Measurements from ENCODE around the gene ATP6V0E2.

Gene ATP6V0E2

GRCh38 chr7:149846436-149847046 lies 27.2 kb upstream of the ATP6V0E2 start:
- H3K4me2 ChIP-seq (ENCODE audit: low read length) = peak overlapping the region; percentile 39
- no peaks in the 10 kb centered on the region; the same call in 1 of the 2 replicates for H4K20me1 ChIP-seq (ENCODE audit: insufficient read depth, low read length)
- no peaks in the 10 kb centered on the region for H3K79me2 ChIP-seq (ENCODE audit: low read length)
- H3K4me3 ChIP-seq (ENCODE audit: low read length) = no peak overlapping the region
- H3K9me3 ChIP-seq (ENCODE audit: insufficient read depth, low read length) = no peaks in the 10 kb centered on the region
- no peak overlapping the region for H3K9ac ChIP-seq (ENCODE audit: low read length)
- no peaks in the 10 kb centered on the region for H3K36me3 ChIP-seq (replicated peaks; ENCODE audit: low read depth, low read length)
- no peak overlapping the region for H2AFZ ChIP-seq (ENCODE audit: low read depth, low read length)
- peaks cover 18% of the 10 kb centered on the region for H3K4me1 ChIP-seq (ENCODE audit: low read length)
- peaks cover 11% of the 10 kb centered on the region for H3K27me3 ChIP-seq (ENCODE audit: low read depth, low read length)
- TF ChIP-seq CTCF (IDR thresholded peaks at IDR 0.05; ENCODE audit: low read depth, low read length) (no peak), EZH2phosphoT487 (IDR thresholded peaks at IDR 0.05; ENCODE audit: low read depth) (no peak)
- peak overlapping the region; percentile 4; the same call in 1 of the 2 replicates for H3K27ac ChIP-seq (ENCODE audit: low read length)

- no peak overlapping the region for H2AFZ ChIP-seq (ENCODE audit: low read depth, low read length)
- H3K79me2 ChIP-seq (ENCODE audit: low read length) = no peaks in the 10 kb centered on the region
- H3K4me2 ChIP-seq (ENCODE audit: low read length) = no peak overlapping the region
- peaks cover 18% of the 10 kb centered on the region for H3K4me1 ChIP-seq (ENCODE audit: low read length)
- H3K27me3 ChIP-seq (ENCODE audit: low read depth, low read length) = no peaks in the 10 kb centered on the region
- no peak overlapping the region for H3K27ac ChIP-seq (ENCODE audit: low read length)
- H3K36me3 ChIP-seq (replicated peaks; ENCODE audit: low read depth, low read length) = no peaks in the 10 kb centered on the region
- no peak overlapping the region for H3K9ac ChIP-seq (ENCODE audit: low read length)
- H4K20me1 ChIP-seq (ENCODE audit: insufficient read depth, low read length) = no peaks in the 10 kb centered on the region; the same call in 1 of the 2 replicates
- no peaks in the 10 kb centered on the region for H3K9me3 ChIP-seq (ENCODE audit: insufficient read depth, low read length)
- H3K4me3 ChIP-seq (ENCODE audit: low read length) = no peak overlapping the region
- TF ChIP-seq CTCF (IDR thresholded peaks at IDR 0.05; ENCODE audit: low read depth, low read length) (peak; percentile 18; the same call in 1 of the 2 replicates), EZH2phosphoT487 (IDR thresholded peaks at IDR 0.05; ENCODE audit: low read depth) (no peak)
These were observed 24.6 kb upstream of the ATP6V0E2 start for GRCh38 chr7:149849174-149849573.

GRCh38 chr7:149850007-149850594 lies 23.7 kb upstream of the ATP6V0E2 start:
- Histone ChIP-seq H3K9ac (ENCODE audit: low read length) (no peak overlapping the region), H3K4me3 (ENCODE audit: low read length) (no peak overlapping the region), H4K20me1 (ENCODE audit: insufficient read depth, low read length) (no peaks in the 10 kb centered on the region; the same call in 1 of the 2 replicates), H3K4me2 (ENCODE audit: low read length) (no peak overlapping the region), H3K27ac (ENCODE audit: low read length) (no peak overlapping the region), H3K36me3 (replicated peaks; ENCODE audit: low read depth, low read length) (no peaks in the 10 kb centered on the region), H3K4me1 (ENCODE audit: low read length) (peaks cover 18% of the 10 kb centered on the region), H3K9me3 (ENCODE audit: insufficient read depth, low read length) (no peaks in the 10 kb centered on the region), H2AFZ (ENCODE audit: low read depth, low read length) (no peak overlapping the region), H3K79me2 (ENCODE audit: low read length) (no peaks in the 10 kb centered on the region), H3K27me3 (ENCODE audit: low read depth, low read length) (no peaks in the 10 kb centered on the region)
- TF ChIP-seq EZH2phosphoT487 (IDR thresholded peaks at IDR 0.05; ENCODE audit: low read depth) (no peak), CTCF (IDR thresholded peaks at IDR 0.05; ENCODE audit: low read depth, low read length) (no peak)

GRCh38 chr7:149850716-149851115 lies 23.1 kb upstream of the ATP6V0E2 start:
- Histone ChIP-seq H3K79me2 (ENCODE audit: low read length) (no peaks in the 10 kb centered on the region), H3K27ac (ENCODE audit: low read length) (no peak overlapping the region), H3K4me2 (ENCODE audit: low read length) (no peak overlapping the region), H2AFZ (ENCODE audit: low read depth, low read length) (no peak overlapping the region), H3K9ac (ENCODE audit: low read length) (no peak overlapping the region), H3K27me3 (ENCODE audit: low read depth, low read length) (no peaks in the 10 kb centered on the region), H3K9me3 (ENCODE audit: insufficient read depth, low read length) (no peaks in the 10 kb centered on the region), H3K4me3 (ENCODE audit: low read length) (no peak overlapping the region), H4K20me1 (ENCODE audit: insufficient read depth, low read length) (no peaks in the 10 kb centered on the region; the same call in 1 of the 2 replicates), H3K36me3 (replicated peaks; ENCODE audit: low read depth, low read length) (no peaks in the 10 kb centered on the region), H3K4me1 (ENCODE audit: low read length) (peaks cover 18% of the 10 kb centered on the region)
- TF ChIP-seq EZH2phosphoT487 (IDR thresholded peaks at IDR 0.05; ENCODE audit: low read depth) (no peak), CTCF (IDR thresholded peaks at IDR 0.05; ENCODE audit: low read depth, low read length) (no peak)
